Thoracic aorta (tissue), 2 donors: Measurements from ENCODE around the gene ID4. TPM values are rescaled to one million over a fixed set of nuclear protein-coding genes. Genes with fewer than 3 reads are reported as not detected.
"Not testable (repeated sequence)": the region's sequence is repeated elsewhere in the genome, so short reads cannot be mapped to it uniquely, and the experiment has no call there.

ENCODE experiments used
- ATAC-seq: fragments of 150-250 bp; one replicate; pipeline ENCODE4 v1.8.0; 2017; ENCODE audit warnings: low read depth; ENCODE audit not compliant: insufficient number of reproducible peaks, low FRiP score
- DNase-seq: peaks from one replicate; pipeline ENCODE4 v3.0.0-alpha.2; 2020; ENCODE audit warnings: low spot score
- H3K27ac ChIP-seq, 2 donors: fragments of 200-600 bp; sonication (generic); 1 replicate in 1 of 2; 2 replicates in 1 of 2; pipeline ENCODE4 v1.5.1; 2016; ENCODE audit warnings: mild to moderate bottlenecking in 2 of 2, moderate library complexity in 2 of 2
- H3K27me3 ChIP-seq: fragments of 200-600 bp; sonication (generic); replicated peaks from 2 replicates; pipeline ENCODE4 v1.6.0; 2016; ENCODE audit warnings: mild to moderate bottlenecking; ENCODE audit not compliant: insufficient read depth
- H3K36me3 ChIP-seq: fragments of 200-600 bp; sonication (generic); one replicate; pipeline ENCODE4 v1.5.1; 2016
- H3K4me1 ChIP-seq, 2 donors: fragments of 200-600 bp; sonication (generic); 1 replicate in 1 of 2; 2 replicates in 1 of 2; pipeline versions ENCODE4 v1.5.1 to v1.6.0; 2016; ENCODE audit warnings: low read depth in 2 of 2, mild to moderate bottlenecking in 1 of 2; ENCODE audit not compliant: control insufficient read depth in 1 of 2
- H3K4me3 ChIP-seq: fragments of 200-600 bp; sonication (generic); 2 replicates; pipeline ENCODE4 v1.5.1; 2016; ENCODE audit warnings: mild to moderate bottlenecking
- H3K9me3 ChIP-seq: fragments of 200-600 bp; sonication (generic); 2 replicates; pipeline ENCODE4 v1.5.1; 2016
- total RNA-seq, 2 donors: library from RNA; depleted of rRNA; stranded (reverse); fragments of >200 nt; gene quantifications; one replicate each; pipeline versions ENCODE4 v1.1.0 to v1.2.3, GENCODE V29; 2016
- TF ChIP-seq, protein P1 (sequence below): fragments of 200-600 bp; sonication (generic); IDR thresholded peaks from one replicate; pipeline ENCODE4 v1.5.1; 2019; ENCODE audit warnings: antibody characterized with exemption

ID4 gene
- total RNA-seq, 2 donors from 2014 or later, result 83.3 to 130 TPM

DNA sequence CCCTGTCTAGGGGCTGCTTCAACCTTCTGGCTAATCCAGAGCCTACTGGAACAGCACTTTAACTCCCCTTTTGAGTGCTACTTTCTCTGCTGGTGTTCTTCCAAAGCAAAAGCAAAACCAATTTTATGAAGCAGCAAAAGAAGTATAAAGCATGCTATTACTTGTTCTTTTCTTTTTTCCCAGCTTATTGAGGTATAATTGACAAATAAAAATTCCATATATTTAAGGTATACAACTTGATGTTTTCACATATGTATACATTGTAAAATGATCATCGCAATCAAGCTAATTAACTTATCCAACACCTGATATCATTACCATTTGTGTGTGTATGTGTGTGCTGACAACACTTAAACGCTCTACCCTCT, 14.9 kb downstream of the ID4 start:
- Histone ChIP-seq H3K36me3 (no peaks in the 10 kb centered on the region), H3K9me3 (no peaks in the 10 kb centered on the region), H3K27ac (no peak overlapping the region), H3K27me3 (no peaks in the 10 kb centered on the region), H3K4me3 (no peak overlapping the region), H3K4me1 (peaks cover 19 to 25% of the 10 kb centered on the region in 2 donors)
- ATAC-seq (no peak), DNase-seq (no peak)
- TF ChIP-seq, protein P1, sequence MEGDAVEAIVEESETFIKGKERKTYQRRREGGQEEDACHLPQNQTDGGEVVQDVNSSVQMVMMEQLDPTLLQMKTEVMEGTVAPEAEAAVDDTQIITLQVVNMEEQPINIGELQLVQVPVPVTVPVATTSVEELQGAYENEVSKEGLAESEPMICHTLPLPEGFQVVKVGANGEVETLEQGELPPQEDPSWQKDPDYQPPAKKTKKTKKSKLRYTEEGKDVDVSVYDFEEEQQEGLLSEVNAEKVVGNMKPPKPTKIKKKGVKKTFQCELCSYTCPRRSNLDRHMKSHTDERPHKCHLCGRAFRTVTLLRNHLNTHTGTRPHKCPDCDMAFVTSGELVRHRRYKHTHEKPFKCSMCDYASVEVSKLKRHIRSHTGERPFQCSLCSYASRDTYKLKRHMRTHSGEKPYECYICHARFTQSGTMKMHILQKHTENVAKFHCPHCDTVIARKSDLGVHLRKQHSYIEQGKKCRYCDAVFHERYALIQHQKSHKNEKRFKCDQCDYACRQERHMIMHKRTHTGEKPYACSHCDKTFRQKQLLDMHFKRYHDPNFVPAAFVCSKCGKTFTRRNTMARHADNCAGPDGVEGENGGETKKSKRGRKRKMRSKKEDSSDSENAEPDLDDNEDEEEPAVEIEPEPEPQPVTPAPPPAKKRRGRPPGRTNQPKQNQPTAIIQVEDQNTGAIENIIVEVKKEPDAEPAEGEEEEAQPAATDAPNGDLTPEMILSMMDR, result no peak

DNA sequence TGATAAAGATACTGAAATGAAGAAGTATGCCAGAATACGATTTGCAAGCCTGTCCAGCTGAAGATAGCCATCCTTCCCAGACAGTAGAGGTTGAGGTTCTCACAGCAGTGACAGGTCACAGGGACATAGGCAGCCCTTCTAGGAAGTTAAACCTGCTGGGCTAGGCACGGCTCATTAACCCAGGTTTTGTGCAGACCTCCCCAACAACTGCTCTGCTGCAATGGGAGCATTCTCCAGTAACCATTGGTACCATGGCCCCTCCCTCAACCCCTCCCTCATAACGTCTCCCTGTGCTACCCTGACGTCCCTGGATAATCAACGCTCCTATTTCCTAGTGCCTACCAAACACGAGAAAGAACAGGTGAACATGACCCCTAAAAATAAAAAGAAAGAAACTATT, 15.8 kb downstream of the ID4 start:
- no peaks in the 10 kb centered on the region for H3K27me3 ChIP-seq
- no peak for ATAC-seq
- no peak for DNase-seq
- no peak overlapping the region for H3K27ac ChIP-seq
- no peaks in the 10 kb centered on the region for H3K9me3 ChIP-seq
- H3K4me1 ChIP-seq, result peaks cover 19 to 25% of the 10 kb centered on the region in 2 donors
- H3K36me3 ChIP-seq, result no peaks in the 10 kb centered on the region
- TF ChIP-seq, protein P1, result no peak
- H3K4me3 ChIP-seq, result no peak overlapping the region

DNA sequence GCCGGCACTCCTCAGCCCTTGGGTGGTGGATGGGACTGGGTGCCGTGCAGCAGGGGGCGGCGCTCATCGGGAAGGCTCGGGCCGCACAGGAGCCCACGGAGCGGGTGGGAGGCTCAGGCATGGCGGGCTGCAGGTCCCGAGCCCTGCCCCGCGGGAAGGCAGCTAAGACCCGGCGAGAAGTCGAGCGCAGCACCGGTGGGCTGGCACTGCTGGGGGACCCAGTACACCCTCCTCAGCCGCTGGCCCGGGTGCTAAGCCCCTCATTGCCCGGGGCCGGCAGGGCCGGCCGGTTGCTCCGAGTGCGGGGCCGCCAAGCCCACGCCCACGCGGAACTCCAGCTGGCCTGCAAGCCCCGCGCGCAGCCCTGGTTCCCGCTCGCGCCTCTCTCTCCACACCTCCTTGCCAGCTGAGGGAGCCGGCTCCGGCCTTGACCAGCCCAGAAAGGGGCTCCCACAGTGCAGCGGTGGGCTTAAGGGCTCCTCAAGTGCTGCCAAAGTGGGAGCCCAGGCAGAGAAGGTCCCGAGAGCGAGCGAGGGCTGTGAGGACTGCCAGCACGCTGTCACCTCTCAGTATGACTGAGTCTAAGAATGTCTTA, 17.3 kb downstream of the ID4 start:
- not testable (repeated sequence) for H3K27me3 ChIP-seq, H3K4me3 ChIP-seq, H3K27ac ChIP-seq, H3K36me3 ChIP-seq, ATAC-seq, DNase-seq, H3K9me3 ChIP-seq
- H3K4me1 ChIP-seq, result peaks cover 16 to 26% of the 10 kb centered on the region in 2 donors

DNA sequence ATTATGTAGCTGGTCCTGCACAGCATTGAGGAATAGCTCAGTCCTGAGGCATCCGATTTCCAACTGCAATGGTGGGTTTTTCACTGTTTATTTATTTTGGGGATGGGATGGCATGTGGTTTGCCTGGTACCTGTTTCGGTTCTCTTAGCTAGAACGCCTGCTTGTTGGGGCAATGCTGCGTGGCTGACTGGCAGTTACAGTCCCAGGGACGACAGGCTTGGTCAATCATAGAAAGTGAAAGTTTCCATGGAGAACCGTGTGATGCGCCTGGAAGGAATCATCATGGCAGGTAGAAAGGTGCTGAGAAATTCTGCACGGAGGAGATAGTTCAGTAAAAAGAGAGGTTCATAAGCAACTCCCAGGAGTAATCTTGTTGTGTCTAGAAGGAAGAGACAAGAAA, 18.4 kb downstream of the ID4 start:
- ATAC-seq, result no peak
- Histone ChIP-seq H3K9me3 (no peaks in the 10 kb centered on the region), H3K36me3 (no peaks in the 10 kb centered on the region), H3K4me1 (peaks cover 6 to 16% of the 10 kb centered on the region in 2 donors), H3K4me3 (no peak overlapping the region), H3K27ac (no peak overlapping the region), H3K27me3 (no peaks in the 10 kb centered on the region)
- no peak for DNase-seq
- TF ChIP-seq, protein P1, result no peak

DNA sequence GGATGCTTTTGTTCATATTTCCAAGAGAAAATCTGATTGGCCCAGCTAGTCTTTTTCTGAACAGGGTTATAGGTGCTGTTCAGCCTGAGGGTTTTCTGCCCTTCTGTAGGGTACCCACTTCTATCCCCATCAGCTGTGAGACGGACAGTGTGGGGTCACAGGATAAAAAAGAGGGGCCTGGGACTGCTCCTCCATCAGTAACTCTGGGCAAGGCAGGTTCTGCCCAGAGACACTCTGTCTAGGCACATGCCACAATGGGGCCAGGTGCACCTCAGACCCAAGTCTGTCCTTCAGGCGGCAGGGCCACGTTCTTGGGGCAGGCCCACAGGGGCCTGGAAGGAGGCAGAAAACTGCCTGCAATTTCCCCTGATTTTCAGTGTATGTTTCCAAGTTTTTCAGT, 20.0 kb downstream of the ID4 start:
- Histone ChIP-seq H3K9me3 (no peaks in the 10 kb centered on the region), H3K4me3 (no peak overlapping the region), H3K4me1 (peaks cover 0 to 4% of the 10 kb centered on the region in 2 donors), H3K27me3 (no peaks in the 10 kb centered on the region), H3K36me3 (no peaks in the 10 kb centered on the region), H3K27ac (no peak overlapping the region)
- TF ChIP-seq, protein P1, result no peak
- DNase-seq (no peak), ATAC-seq (no peak)

DNA sequence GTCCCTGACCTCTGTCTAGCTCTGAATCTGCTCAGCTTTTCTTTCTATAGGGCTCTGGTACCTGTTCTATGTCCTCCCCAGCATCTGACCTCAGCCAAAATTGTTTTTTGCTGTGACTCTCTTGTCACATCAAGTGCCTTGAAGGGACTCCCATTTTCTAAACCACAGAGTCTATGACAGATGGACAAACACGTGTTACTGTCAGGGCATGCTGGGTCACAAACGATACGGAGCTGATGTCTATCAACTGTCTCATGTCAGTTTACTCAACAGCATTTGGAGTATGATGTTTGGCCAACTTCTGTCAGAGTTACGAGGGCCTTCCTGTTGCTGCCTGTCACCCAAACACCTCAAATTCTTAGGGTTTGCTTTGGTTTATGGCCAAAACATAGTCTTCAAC, 20.5 kb downstream of the ID4 start:
- no peak overlapping the region for H3K27ac ChIP-seq
- ATAC-seq (no peak), DNase-seq (no peak)
- no peak overlapping the region for H3K4me3 ChIP-seq
- no peaks in the 10 kb centered on the region for H3K36me3 ChIP-seq
- peaks cover 0 to 4% of the 10 kb centered on the region in 2 donors for H3K4me1 ChIP-seq
- no peaks in the 10 kb centered on the region for H3K9me3 ChIP-seq
- TF ChIP-seq, protein P1, result no peak
- no peaks in the 10 kb centered on the region for H3K27me3 ChIP-seq
